GF-D8 (cell line): ENCODE measurements around the gene CDH13.

Experiments used
- DNase-seq: peaks from one replicate; lab custom pipeline; 2025; lab: John Stamatoyannopoulos, UW

Gene CDH13

DNA sequence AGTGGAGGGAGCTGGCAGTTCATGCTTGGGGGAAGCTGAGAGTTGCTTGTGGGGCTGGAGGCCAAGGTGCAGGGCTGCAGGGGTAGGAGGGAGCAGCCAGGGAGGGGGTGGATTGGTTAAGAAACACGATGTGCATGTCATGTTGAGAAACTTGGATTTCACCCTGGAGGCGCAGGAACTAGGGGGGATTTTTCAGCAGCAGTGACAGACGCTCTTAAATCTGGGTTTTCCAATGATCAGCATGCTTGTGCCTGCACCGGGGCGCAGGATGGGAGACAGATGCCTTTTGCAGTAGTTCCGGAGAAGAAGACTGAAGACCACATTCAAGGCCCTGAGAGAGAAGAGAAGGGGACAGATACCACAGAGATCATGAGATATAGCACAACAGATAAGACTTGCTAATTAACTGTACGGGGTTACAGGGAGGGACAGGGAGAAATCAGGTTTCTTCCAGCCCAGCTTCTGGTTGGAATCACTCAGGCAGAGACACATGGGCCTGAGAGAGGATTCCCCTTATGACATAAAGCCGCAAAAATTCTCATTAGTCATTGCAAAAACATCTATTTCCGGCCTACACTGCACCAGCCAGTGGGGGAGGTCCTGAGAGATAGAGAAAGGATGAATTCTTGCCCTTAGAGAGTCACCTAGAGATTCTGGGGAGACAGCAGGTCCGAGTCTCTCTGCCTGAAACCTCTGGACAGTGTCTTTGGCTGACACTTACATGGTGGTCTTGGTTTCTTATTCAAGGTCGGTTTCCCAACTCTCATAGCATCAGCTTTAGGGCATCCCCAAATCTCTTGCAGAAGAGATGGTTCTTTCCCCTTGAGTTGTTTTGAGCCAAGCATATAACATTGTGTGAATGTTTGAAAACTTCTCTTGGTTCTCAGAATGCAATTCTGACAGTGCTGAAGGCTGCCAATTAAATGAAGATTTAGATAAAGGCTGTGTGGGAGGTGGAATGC lies 27.1 kb downstream of the CDH13 start:
- no peak for DNase-seq

GRCh38 chr16:82655072-82655714 lies 28.4 kb downstream of the CDH13 start:
- DNase-seq, result no peak

DNA sequence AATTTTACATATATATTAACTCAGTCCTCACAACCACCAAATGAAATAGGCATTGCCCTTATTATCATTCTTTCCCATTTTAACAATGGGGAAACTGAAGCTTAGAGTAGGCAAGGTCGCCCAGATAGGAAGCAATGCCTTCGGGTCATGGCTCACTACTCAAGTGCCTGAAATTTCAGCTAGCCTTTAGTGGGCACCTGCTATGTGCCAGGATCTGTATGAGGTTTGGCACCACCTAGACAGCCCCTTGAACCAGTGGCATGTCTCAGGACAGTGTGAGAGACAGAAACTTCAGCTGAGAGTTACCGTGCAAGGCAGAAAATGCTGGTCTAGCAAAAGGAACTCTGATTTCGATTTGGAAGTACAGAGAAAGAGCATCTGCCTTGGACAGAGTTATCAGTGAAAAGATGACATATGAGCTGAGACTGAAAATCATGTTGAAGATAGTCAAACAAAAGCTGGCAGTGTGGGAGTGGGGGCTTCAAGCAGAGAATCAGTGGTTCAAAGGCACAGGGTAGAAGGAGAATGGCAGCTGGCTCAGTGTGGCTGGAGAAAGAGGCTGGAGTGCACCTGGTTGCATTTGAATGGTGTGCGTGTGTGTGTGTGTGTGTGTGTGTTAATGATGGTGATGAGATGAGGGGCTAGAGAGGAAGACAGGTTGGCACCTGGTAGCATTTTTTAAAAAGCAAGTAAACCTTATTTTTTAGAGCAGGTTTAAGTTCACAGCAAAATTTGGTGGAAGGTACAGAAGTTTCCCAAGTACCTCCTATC lies 29.1 kb downstream of the CDH13 start:
- DNase-seq, result no peak

DNA sequence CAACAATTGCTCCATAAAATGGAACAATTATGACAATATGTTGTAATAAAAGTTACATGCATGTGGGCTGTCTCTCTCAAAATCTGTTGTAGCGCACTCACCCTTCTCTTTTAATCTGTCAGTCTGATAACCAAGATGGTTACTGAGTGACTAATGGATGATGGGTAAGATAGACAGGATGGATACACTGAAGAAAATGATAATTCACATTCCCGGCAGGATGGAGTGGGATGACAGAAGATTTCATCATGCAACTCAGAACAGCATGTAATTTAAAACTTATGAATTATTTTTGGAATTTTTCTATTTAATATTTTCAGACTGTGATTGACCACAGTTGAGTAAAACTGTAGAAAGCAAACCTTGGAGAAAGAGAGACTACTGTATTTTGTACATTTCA lies 30.5 kb downstream of the CDH13 start:
- no peak for DNase-seq

DNA sequence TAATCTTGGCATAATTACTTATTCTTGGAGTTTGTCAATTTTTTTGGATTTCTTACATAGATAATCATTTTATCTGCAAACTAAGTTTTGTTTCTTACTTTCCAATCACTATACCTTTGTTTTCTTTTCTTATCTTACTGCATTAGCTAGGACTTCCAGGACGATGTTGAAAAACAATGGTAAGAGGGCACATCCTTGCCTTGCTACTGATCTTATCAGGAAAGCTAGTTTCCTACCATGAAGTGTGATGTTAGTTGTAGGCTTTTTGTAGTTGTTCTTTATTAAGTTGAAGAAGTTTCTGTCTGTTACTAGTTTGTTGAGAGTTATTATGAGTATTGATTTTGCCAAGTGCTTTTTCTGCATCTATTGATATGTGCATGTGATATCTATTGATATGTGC lies 31.0 kb downstream of the CDH13 start:
- DNase-seq, result no peak

- DNase-seq, result no peak
Measured at GRCh38 chr16:82658796-82659195, 32.0 kb downstream of the CDH13 start.

DNA sequence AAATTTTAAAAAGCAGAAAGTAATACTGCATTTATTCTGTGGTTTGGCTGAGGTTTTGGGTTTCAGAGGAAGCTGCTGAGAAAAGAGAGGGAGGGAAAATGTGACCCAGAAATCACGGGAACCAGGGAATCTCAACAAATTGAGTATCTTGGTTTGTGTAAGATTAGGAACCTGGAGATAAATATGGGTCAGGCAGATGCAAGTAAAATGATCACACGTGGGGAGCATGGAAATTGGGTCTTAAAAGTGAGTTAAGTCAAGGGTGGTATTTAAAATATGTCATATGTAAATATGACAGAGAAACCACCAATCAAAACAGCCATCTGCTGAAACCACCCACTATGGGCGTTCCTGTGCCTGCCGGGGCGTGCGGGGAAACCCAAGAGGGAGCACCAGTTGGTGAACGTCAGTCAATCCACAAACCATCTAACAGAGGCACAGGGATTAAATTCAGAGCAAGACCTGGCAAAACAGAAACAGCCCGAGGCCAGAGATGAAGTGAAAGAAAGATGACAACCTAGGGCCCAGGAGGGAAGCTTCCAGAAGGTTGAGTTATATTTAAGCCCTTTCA lies 33.4 kb downstream of the CDH13 start:
- DNase-seq, result no peak

DNA sequence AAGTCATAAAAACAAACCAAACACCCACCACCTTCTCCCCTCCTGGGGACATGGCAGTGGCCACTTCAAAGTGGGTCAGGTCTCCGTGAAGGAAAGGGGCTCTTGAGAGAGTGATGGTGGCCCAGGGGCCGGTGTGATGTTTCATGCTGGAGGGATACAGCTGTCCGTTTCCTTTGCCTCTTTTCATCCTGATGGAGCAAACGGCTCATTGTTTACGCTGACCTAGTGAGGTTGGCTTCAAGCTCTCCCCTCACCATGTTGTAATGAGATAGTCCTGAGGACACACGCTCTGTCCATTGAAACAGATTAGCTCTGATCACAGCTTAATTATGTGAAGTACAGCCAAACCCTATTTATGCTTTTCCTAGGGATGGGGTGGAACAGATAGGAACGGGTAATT lies 34.2 kb downstream of the CDH13 start:
- DNase-seq, result no peak

- no peak for DNase-seq
Measured at GRCh38 chr16:82664181-82664580, 37.4 kb downstream of the CDH13 start.

DNA sequence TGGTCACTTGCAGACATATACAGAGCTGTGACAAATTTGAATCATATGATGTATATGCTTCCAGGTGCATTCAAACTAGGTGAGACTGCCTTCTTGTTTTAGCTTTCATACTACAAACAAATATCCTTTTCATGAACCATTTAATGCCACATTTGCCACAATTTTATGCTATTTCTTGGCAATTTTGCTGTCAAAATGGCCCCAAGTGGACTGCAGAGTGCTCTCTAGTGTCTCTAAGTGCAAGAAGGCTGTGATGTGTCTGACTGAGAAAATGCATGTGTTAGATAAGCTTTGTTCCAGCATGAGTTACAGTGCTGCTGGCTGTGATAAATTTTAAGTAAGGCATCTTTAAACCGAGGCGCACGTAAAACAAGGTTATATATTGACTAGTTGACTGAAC lies 38.3 kb downstream of the CDH13 start:
- DNase-seq, result no peak

GRCh38 chr16:82667437-82667836 lies 40.7 kb downstream of the CDH13 start:
- DNase-seq, result no peak

- no peak for DNase-seq
Measured at GRCh38 chr16:82668094-82668493, 41.3 kb downstream of the CDH13 start.

- no peak for DNase-seq
Measured at GRCh38 chr16:82671741-82672140, 45.0 kb downstream of the CDH13 start.

DNA sequence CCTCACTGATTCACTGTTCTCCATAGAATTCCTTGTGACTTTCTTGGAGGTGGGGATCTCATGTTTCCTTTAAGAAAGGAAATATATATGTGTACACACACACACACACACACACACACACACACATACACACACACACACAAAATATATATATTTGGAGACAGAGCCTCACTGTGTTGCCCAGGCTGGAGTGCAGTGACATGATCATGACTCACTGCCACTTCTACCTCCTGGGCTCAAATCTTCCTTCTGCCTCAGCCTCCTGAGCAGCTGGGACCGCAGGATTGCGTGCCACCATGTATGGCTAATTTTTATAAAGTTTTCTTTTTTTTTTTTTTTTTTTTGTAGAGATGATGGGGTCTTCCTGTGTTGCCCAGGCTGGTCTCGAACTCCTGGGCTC lies 45.9 kb downstream of the CDH13 start:
- no peak for DNase-seq

DNA sequence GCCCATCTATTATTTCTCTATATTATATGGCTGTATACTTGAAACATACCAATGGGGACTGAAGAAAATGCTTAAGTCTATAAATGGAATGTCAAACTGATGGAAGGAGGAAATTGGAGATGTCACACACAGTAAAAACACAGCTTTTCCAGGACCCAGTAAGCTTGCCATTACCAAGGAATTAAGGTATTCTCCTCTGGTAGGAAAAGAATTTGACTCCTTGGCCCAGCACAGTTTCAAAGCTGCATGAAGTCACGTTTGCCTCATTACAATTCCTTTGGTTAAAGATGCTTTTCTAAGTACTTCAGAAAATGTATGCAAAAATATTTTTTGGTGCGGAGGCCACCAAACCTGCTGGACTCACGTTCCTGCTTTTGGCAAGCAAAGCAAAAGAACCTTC lies 48.5 kb downstream of the CDH13 start:
- DNase-seq, result no peak

DNA sequence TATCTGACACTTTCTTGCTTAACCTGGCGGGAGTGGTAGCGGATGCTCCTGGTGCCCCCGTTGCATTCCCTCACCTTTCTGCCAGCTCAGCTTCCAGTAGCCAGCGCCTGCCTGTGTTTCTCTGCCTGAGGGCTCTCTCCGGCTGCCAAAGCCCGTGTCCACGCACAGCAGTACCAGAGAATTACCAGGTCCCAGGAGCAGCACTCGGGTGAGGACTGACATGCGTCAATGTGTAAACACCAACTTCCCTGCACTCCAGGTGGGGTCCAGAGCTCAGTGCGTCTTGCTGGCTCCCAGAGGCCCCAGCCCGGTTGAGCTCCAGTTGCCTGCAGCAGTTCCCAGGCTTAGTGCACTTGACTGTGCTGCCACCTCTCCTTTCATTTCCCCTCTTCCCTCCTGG lies 54.8 kb downstream of the CDH13 start:
- DNase-seq, result no peak

DNA sequence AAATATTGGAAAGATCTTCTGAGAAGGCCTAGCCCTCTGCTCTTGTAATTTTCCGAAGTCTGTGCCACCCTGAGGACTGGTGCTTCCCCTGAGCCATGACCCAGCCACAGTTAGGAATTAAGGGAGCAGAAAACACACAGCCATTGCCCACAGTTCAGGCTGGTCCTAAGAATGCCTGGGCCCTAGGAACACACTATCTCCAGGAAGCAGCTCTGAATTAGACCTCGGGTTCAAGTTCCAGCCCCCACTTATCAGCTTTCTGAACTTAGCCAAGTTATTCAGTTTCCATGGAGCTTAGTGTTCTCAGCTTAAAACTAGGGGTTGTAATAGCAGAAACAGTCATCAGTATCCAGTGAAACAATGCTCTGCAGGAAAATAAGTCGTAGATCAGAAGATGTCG lies 56.0 kb downstream of the CDH13 start:
- DNase-seq, result no peak

DNA sequence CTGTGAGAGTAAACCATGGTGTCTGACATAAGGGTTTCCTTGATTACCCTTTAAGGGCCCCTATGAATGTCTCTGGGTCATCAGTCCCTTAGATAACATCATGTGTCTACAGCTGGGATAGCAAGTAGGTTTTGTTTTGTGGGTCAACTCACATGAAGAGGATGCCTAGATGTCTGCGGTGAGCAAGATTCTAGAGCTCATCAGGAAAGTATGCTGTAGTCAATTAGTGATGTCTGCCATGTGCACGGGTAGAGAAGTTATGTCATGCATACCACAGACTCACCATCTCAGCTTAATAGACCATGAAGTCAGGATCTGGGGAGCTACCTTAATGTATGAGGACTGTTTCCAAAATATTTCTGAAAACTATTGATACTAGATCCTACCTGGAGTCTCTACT lies 57.5 kb downstream of the CDH13 start:
- DNase-seq, result no peak

GRCh38 chr16:82685526-82685925 lies 58.8 kb downstream of the CDH13 start:
- no peak for DNase-seq

GRCh38 chr16:82694239-82694874 lies 67.6 kb downstream of the CDH13 start:
- no peak for DNase-seq

DNA sequence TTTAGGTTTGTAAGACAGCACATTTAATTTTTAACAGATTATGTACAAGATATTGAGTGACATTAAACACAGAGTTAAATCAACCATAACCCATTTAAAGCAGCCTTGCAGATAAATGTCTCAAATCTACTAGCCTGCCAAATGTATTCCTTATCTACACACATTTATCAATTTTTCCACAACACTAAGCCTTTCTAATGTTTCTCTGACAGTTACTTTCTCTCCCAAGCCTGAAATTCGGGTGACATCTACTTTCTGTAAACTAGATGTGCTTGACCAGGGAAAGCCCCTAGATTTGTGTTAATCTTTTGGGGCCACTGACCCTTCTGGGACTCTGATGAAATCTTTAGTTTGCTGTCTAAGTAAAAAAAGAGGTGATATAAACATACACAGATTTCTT lies 69.0 kb downstream of the CDH13 start:
- no peak for DNase-seq

- DNase-seq, result no peak
Measured at GRCh38 chr16:82699260-82699659, 72.5 kb downstream of the CDH13 start.
